HG03039 (cell line): Measurements from ENCODE around the gene CACNB4.
A peak's percentile ranks its signal among the peaks of the same experiment; 100 is the strongest.

Source experiments
- ATAC-seq: cut with Tn5 transposase; IDR thresholded peaks from one replicate; pipeline ENCODE4 v1.9.1; 2021; ENCODE audit warnings: mild to moderate bottlenecking, moderate library complexity; ENCODE audit not compliant: unreplicated experiment

Gene CACNB4

GRCh38 chr2:151833984-151834383, 264.9 kb downstream of the CACNB4 start:
- peak; percentile 74 for ATAC-seq

DNA sequence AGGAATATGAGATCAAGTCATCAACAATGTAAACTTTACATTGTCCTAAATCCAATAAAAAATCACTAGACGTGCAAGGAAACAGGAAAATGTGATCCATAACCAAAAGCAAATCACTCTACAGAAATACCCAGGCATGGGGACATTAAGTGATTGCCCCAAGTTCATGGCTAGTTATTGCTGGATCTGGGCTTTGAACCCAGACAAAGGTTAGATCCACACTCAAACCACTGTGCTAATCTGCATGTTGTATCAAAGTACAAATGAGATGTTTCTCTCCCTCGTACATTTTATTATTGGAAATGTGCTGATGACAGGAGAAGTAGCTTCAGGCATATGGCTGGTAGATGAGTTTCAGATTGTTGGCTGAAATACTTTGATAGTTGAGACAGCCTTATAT, 267.9 kb downstream of the CACNB4 start:
- ATAC-seq: no peak

- no peak for ATAC-seq
These were observed 269.9 kb downstream of the CACNB4 start for GRCh38 chr2:151828890-151829324.

GRCh38 chr2:151828143-151828889, 270.5 kb downstream of the CACNB4 start, which contains the start of gene ARL5A:
Gene ARL5A (minus strand): TSS chr2:151828421. CDS start chr2:151828176, 245 bp downstream.
- peak; percentile 94 for ATAC-seq

DNA sequence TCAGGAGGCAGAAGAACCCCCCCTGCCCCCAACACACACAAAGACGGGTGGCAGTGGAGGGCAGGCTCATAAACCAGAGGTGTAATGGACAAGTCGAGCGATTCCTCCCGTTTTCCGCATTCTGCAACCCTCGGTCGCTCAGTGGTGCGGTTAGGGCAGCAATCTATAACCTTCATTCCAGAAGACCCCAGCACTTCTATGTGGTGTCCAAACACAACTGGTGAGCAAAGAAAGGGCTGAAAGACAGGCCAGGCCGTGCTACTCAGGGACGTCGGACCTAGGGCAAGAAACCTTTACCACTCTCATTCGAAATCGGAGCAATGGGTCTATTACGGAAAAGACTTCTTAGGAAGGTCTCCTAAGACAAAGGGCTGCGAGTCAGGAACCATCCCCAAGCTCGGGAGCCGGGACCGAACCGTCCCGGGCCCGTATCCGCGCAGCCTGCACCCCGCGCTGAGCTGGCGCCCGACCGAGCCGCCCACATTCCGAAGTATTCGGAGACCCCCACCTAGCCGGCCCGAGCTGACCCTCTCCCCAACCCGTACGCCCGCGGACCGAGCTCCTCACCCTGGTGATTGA, 271.2 kb downstream of the CACNB4 start:
- peak; percentile 18 for ATAC-seq

DNA sequence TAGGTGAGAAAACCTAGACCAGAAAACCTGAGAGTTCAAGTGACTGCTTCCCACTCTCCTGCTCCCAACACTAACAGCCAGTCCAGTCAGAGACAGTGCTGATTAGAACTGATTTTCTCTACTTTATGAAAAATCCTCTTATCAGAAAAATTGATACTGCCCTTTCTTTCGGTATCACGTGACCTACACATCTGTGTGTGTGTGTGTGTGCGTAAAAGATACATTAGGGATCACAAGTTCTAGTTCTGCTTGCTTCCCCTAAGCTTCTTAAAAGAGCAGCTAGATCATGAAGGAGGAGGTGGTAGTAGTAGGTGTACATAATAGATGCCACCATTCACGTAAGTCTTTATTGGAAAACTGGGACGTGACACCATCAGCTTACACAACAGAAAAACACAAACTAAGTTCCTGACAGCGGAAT, 272.1 kb downstream of the CACNB4 start:
- no peak for ATAC-seq

GRCh38 chr2:151824886-151825285, 274.0 kb downstream of the CACNB4 start:
- ATAC-seq: no peak

DNA sequence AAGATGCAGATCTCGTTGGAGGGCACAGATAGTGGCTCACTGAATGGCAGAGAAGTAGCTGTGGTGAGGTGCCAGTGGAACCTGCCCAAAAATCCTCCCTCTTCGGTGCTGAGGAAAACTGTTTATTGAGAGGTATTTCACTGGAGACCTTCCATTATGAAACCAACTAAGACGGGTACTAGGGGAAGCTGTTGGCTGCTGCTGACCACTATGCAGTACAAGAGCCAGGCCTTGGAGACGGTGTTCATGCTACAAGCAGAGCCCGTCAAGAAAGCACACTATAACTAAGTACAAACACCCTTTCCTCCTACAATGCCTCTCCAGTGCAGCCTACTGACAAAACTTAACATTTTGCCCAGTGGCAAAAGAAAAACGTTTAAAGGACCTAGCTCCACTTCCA, 275.2 kb downstream of the CACNB4 start:
- ATAC-seq: no peak

DNA sequence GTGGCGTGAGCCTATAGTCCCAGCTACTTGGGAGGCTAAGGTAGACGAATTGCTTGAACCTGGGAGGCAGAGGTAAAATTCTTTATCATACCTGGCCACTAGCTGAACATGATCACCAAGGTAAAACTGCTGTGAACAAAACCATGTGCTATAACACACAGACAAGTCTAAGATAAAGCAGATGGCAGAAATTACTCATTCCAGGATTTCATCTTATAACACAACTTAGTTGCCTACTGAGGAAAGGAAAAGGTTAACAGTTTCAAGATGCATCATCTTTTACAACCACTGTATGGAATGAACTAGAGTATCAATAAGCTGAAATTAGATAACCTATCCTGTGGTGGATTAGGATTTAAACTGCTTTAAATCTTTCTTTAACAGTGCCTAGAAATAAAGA, 278.9 kb downstream of the CACNB4 start:
- ATAC-seq: peak; percentile 72

DNA sequence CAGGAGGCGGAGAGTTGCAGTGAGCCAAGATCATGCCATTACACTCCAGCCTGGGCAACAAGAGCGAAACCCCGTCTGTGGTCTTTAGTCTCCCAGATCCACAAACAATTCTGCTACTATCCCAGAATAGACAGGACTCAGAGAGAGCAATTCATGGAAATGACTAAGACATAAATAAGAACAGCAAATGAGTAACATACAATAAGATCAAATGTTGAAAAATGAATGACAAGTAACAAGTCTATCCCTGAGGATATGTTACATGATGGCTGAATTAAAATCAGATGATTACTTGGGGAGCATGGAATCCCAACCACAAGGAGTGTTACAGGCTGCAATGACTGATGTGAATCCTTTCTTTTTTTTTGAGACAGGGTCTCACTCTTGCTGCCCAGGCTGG, 280.9 kb downstream of the CACNB4 start:
- no peak for ATAC-seq

- no peak for ATAC-seq
These were observed 282.0 kb downstream of the CACNB4 start for GRCh38 chr2:151816843-151817242.

DNA sequence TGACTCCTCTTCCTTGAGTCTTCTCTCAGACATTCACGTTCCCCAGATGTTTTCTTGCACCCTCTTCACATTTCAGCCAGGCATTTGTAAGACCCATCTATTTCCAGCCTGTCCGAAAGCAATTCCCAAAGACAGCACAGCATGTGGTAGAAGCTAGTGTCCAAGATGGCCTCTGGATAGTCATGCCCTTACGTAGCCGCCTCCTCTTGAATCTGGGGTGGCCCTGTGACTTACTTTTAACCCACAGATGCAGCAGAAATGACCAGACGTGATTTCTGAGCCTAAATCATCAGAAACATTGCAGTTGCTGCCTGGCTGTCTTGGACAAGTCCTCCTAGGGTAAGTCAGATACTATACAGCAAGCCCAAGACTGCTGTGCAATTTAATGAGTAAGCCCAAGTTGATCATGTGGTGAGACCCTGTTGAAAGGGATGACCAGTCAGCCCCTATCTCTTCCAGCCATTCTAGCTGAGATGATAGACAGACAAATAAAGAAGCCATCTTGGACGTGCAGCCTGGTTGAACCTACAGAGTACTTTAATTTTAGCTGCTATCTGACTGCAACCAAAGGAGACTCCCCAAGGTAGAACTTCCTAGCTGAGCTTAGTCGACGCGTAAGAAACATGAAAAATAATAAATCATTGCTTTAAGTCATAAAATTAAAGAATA, 282.9 kb downstream of the CACNB4 start:
- no peak for ATAC-seq

GRCh38 chr2:151810489-151810888, 288.4 kb downstream of the CACNB4 start:
- no peak for ATAC-seq

GRCh38 chr2:151809073-151809383, 289.8 kb downstream of the CACNB4 start:
- no peak for ATAC-seq

- no peak for ATAC-seq
These were observed 290.4 kb downstream of the CACNB4 start for GRCh38 chr2:151808258-151809072.

- ATAC-seq: no peak
These were observed 292.9 kb downstream of the CACNB4 start for GRCh38 chr2:151805961-151806360.

- no peak for ATAC-seq
These were observed 293.5 kb downstream of the CACNB4 start for GRCh38 chr2:151805343-151805742.

DNA sequence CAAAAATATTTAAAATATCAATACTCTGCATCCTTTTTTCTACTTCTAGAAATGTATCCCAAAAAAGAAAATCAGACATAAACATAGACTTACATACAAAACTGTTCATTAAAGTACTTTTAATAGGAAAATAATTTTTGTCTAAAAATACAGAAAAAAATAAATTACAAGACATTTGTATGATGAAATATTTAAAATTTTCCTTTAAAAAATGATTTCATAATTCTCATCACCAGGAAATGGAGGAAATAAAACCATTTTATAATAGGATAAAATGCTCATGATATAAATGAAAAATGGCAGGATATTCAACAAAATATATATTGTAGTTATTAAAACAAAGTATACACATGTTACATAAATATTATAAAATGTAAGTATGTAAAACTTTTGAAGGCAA, 295.0 kb downstream of the CACNB4 start:
- ATAC-seq: no peak

- no peak for ATAC-seq
These were observed 296.5 kb downstream of the CACNB4 start for GRCh38 chr2:151802315-151802714.

DNA sequence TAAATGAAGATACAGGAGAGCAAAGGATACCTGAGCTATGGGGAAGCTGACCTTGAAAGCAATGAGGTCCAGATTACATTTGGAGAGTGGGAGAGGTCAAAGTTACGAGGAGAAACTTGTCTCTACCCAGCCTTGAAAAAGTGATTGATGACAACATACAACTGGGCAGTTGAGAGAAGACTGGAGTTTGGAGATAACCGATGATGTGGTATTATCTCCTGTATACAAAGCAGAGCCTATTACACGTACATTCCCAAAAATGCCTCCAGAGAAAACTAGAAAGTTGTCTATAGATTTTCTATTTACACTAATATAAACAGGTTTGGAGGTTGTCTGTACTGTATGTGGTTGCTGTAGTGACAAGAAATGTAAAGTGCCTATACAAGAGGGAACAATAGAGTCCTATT, 299.0 kb downstream of the CACNB4 start:
- ATAC-seq: no peak

GRCh38 chr2:151796774-151797173, 302.1 kb downstream of the CACNB4 start:
- ATAC-seq: no peak
